Neural progenitor cell (in vitro differentiated cells): ENCODE measurements around the gene DPM3. TPM values are rescaled to one million over a fixed set of nuclear protein-coding genes. Genes with fewer than 3 reads are reported as not detected.
A peak's percentile ranks its signal among the peaks of the same experiment; 100 is the strongest.
"Not testable (repeated sequence)": the region's sequence is repeated elsewhere in the genome, so short reads cannot be mapped to it uniquely, and the experiment has no call there.

Experiments used
- DNase-seq: peaks from one replicate; pipeline ENCODE4 v3.0.0-alpha.2; 2016; ENCODE audit warnings: low spot score
- H2AFZ ChIP-seq: fragments of 200-600 bp; sonication (generic); replicated peaks from 2 replicates; pipeline ENCODE4 v1.6.1; 2016; ENCODE audit warnings: antibody characterized with exemption
- H3F3A ChIP-seq: fragments of 200-600 bp; sonication (generic); 2 replicates; pipeline ENCODE4 v1.6.1; 2016; ENCODE audit warnings: antibody characterized with exemption, low read depth
- H3K27ac ChIP-seq: fragments of 200-600 bp; sonication (generic); 2 replicates; pipeline ENCODE4 v1.5.1; 2016; ENCODE audit warnings: mild to moderate bottlenecking
- H3K27me3 ChIP-seq: fragments of 200-600 bp; sonication (generic); 2 replicates; pipeline ENCODE4 v1.6.1; 2016; ENCODE audit warnings: mild to moderate bottlenecking, moderate library complexity
- H3K36me3 ChIP-seq: fragments of 200-600 bp; sonication (generic); 2 replicates; pipeline ENCODE4 v1.5.1; 2016
- H3K4me1 ChIP-seq: fragments of 200-600 bp; sonication (generic); 2 replicates; pipeline ENCODE4 v1.6.1; 2016; ENCODE audit warnings: mixed run types
- H3K4me2 ChIP-seq: fragments of 200-600 bp; sonication (generic); 2 replicates; pipeline ENCODE4 v1.6.1; 2016
- H3K4me3 ChIP-seq: fragments of 200-600 bp; sonication (generic); 2 replicates; pipeline ENCODE4 v1.5.1; 2016
- H3K79me2 ChIP-seq: fragments of 200-600 bp; sonication (generic); 2 replicates; pipeline ENCODE4 v1.6.1; 2016; ENCODE audit warnings: low read depth
- H3K9ac ChIP-seq: fragments of 200-600 bp; sonication (generic); 2 replicates; pipeline ENCODE4 v1.6.1; 2016
- H3K9me3 ChIP-seq: fragments of 200-600 bp; sonication (generic); 2 replicates; pipeline ENCODE4 v1.5.1; 2016; ENCODE audit warnings: low read depth
- H4K20me1 ChIP-seq: fragments of 200-600 bp; sonication (generic); 2 replicates; pipeline ENCODE4 v1.6.1; 2016; ENCODE audit warnings: low read depth
- H3K27ac Mint-ChIP-seq: 3 replicates; pipeline ENCODE4 v1.8.0; 2021; ENCODE audit warnings: mixed read lengths
- H3K27me3 Mint-ChIP-seq: 2 replicates; pipeline ENCODE4 v1.8.0; 2022; ENCODE audit warnings: low read depth, mild to moderate bottlenecking, inconsistent platforms, moderate library complexity, mixed read lengths; ENCODE audit not compliant: insufficient read depth
- H3K36me3 Mint-ChIP-seq: 3 replicates; pipeline ENCODE4 v1.8.0; 2021; ENCODE audit warnings: mixed read lengths
- H3K4me1 Mint-ChIP-seq: 3 replicates; pipeline ENCODE4 v1.8.0; 2021; ENCODE audit warnings: mixed read lengths
- H3K4me3 Mint-ChIP-seq: 3 replicates; pipeline ENCODE4 v1.8.0; 2021; ENCODE audit warnings: mild to moderate bottlenecking, moderate library complexity, mixed read lengths
- H3K9me3 Mint-ChIP-seq: 3 replicates; pipeline ENCODE4 v1.8.0; 2020; ENCODE audit warnings: mixed read lengths
- CTCF ChIP-seq: fragments of 200-600 bp; sonication (generic); IDR thresholded peaks from 2 replicates; pipeline ENCODE4 v1.5.1; 2017; ENCODE audit warnings: antibody characterized with exemption, mild to moderate bottlenecking
- EZH2 ChIP-seq: fragments of 200-600 bp; sonication (generic); IDR thresholded peaks from 2 replicates; pipeline ENCODE4 v1.6.1; 2017; ENCODE audit warnings: antibody characterized with exemption, mild to moderate bottlenecking, moderate library complexity
- EZH2phosphoT487 ChIP-seq: fragments of 200-600 bp; sonication (generic); IDR thresholded peaks from 2 replicates; pipeline ENCODE4 v1.6.1; 2017; ENCODE audit warnings: antibody characterized with exemption
- total RNA-seq: library from RNA; depleted of rRNA; stranded (reverse); fragments of >200 nt; gene quantifications from 2 replicates; pipeline ENCODE4 v1.2.3, GENCODE V29; 2015; ENCODE audit warnings: low replicate concordance

The DPM3 gene
- total RNA-seq, 1 donor from 2014 or later = 16.8 TPM

DNA sequence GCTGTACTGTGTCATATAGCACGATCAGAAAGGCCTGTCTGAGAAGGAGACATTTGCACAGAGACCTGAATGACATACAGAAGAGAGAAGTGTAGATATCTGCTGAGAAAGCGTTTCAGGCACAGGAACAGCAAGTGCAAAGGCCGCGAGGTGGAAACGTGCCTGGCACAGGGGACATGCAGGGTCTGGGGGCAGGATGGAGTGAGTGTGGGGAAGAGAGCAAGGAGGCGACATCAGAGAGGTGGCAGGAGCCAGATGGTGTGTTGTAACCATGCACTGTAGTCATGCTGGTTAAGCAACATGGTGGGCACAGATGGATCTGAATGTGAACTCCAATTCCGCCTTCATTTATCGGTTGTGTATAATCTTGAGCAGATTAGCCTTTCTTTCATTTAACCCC is 19.8 kb upstream of the DPM3 start:
- Histone ChIP-seq H3K9me3 (no peaks in the 10 kb centered on the region), H2AFZ (no peak overlapping the region), H3K36me3 (no peaks in the 10 kb centered on the region), H3K9ac (no peak overlapping the region), H3K27me3 (no peaks in the 10 kb centered on the region), H3K79me2 (no peaks in the 10 kb centered on the region), H3F3A (peaks cover under 1% of the 10 kb centered on the region), H3K4me3 (no peak overlapping the region), H3K4me2 (no peak overlapping the region), H3K27ac (no peak overlapping the region), H3K4me1 (no peaks in the 10 kb centered on the region), H4K20me1 (no peaks in the 10 kb centered on the region)
- TF ChIP-seq EZH2 = no peak
- TF ChIP-seq CTCF = no peak
- TF ChIP-seq EZH2phosphoT487 = no peak
- Mint-ChIP-seq H3K27me3 (peaks cover 11% of the 10 kb centered on the region), H3K27ac (no peak overlapping the region), H3K36me3 (no peaks in the 10 kb centered on the region), H3K4me1 (peaks cover 3% of the 10 kb centered on the region), H3K9me3 (peaks cover 14% of the 10 kb centered on the region), H3K4me3 (no peak overlapping the region)
- no peak for DNase-seq

DNA sequence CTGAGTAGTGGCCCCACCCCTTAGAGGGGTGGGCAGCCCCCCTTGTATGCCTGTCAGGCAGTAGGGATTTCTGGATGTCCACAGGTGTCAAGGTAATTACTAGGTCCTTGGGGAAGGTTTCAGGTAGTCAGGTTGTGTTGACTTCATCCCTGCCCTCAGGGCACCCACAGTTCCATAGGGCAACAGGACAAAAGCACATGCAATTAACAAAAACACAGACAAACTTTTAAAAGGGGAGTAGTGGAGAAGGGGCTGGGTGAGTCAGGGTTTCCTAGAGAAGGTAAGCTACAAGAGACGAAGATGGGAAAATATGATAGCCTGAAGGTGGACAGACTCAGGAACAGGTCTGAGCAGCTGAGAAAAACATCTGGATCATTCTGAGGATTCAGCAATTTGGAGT is 18.7 kb upstream of the DPM3 start:
- TF ChIP-seq EZH2 (no peak), CTCF (no peak), EZH2phosphoT487 (no peak)
- Mint-ChIP-seq H3K4me3 (no peak overlapping the region), H3K4me1 (peaks cover 3% of the 10 kb centered on the region), H3K36me3 (no peaks in the 10 kb centered on the region), H3K27ac (peak overlapping the region; percentile 30), H3K9me3 (peaks cover 9% of the 10 kb centered on the region), H3K27me3 (peaks cover 11% of the 10 kb centered on the region)
- Histone ChIP-seq H3K4me3 (no peak overlapping the region), H2AFZ (no peak overlapping the region), H3K79me2 (no peaks in the 10 kb centered on the region), H3K9ac (no peak overlapping the region), H3K27me3 (no peaks in the 10 kb centered on the region), H3K9me3 (no peaks in the 10 kb centered on the region), H3K4me2 (no peak overlapping the region), H3K4me1 (no peaks in the 10 kb centered on the region), H3K27ac (no peak overlapping the region), H3K36me3 (no peaks in the 10 kb centered on the region), H3F3A (no peaks in the 10 kb centered on the region), H4K20me1 (no peaks in the 10 kb centered on the region)
- DNase-seq = no peak

- H3K36me3 Mint-ChIP-seq, H3K79me2 ChIP-seq, H3K4me2 ChIP-seq, H3K4me3 Mint-ChIP-seq, DNase-seq, H3K4me1 ChIP-seq, H4K20me1 ChIP-seq, H3K4me1 Mint-ChIP-seq, H3K36me3 ChIP-seq, H3F3A ChIP-seq, H3K27me3 Mint-ChIP-seq, H3K27ac ChIP-seq, H3K4me3 ChIP-seq, H3K9me3 ChIP-seq, H3K9ac ChIP-seq, H3K27me3 ChIP-seq, H2AFZ ChIP-seq, H3K9me3 Mint-ChIP-seq: not testable (repeated sequence)
- peak overlapping the region; percentile 57 for H3K27ac Mint-ChIP-seq
Measured at GRCh38 chr1:155155996-155156643, 15.8 kb upstream of the DPM3 start.

- no peak for DNase-seq
Measured at GRCh38 chr1:155145491-155145890, 5.2 kb upstream of the DPM3 start.

More at GRCh38 chr1:155145491-155145890, 5.2 kb upstream of the DPM3 start:
- no peaks in the 10 kb centered on the region for H3K9me3 ChIP-seq
- H3K4me1 Mint-ChIP-seq = peaks cover 14% of the 10 kb centered on the region
- H3K79me2 ChIP-seq = no peaks in the 10 kb centered on the region
- H3K4me3 Mint-ChIP-seq = no peak overlapping the region
- H4K20me1 ChIP-seq = no peaks in the 10 kb centered on the region
- H3K36me3 Mint-ChIP-seq = no peaks in the 10 kb centered on the region
- no peaks in the 10 kb centered on the region for H3K36me3 ChIP-seq
- H3K27ac ChIP-seq = no peak overlapping the region
- no peak overlapping the region for H2AFZ ChIP-seq
- no peak overlapping the region for H3K9ac ChIP-seq
- TF ChIP-seq EZH2phosphoT487 (no peak), CTCF (peak; percentile 10), EZH2 (no peak)
- peaks cover 46% of the 10 kb centered on the region for H3K27me3 ChIP-seq
- peak overlapping the region; percentile 35 for H3K27ac Mint-ChIP-seq
- H3K27me3 Mint-ChIP-seq = peaks cover 7% of the 10 kb centered on the region
- H3K9me3 Mint-ChIP-seq = no peaks in the 10 kb centered on the region
- H3K4me1 ChIP-seq = no peaks in the 10 kb centered on the region
- no peaks in the 10 kb centered on the region for H3F3A ChIP-seq
- H3K4me2 ChIP-seq = no peak overlapping the region
- no peak overlapping the region for H3K4me3 ChIP-seq
